Prostate gland (tissue), 2 donors: ENCODE measurements around the gene MET.

Experiments used
- CTCF ChIP-seq, 4 experiments: fragments of 200-600 bp in 2 of 4; fragments of 450-650 bp in 2 of 4; sonication (generic) in 2 of 4; IDR thresholded peaks; 1 replicate in 3 of 4; 2 replicates in 1 of 4; pipeline ENCODE4 v1.5.1; 2016 to 2019; ENCODE audit warnings: antibody characterized with exemption in 4 of 4, mild to moderate bottlenecking in 2 of 4, moderate library complexity in 2 of 4
- POLR2A ChIP-seq: fragments of 450-650 bp; IDR thresholded peaks from one replicate; pipeline ENCODE4 v1.6.1; 2016; ENCODE audit warnings: antibody characterized with exemption, mild to moderate bottlenecking
- POLR2AphosphoS5 ChIP-seq: sonication (generic); formaldehyde crosslinking; IDR thresholded peaks from one replicate; pipeline ENCODE4 v1.6.1; 2017; ENCODE audit warnings: antibody characterized with exemption

- no peak for TF ChIP-seq CTCF (IDR thresholded peaks at IDR 0.05)
- no peak for TF ChIP-seq POLR2A
- no peak for TF ChIP-seq POLR2AphosphoS5
These were observed 105.8 kb downstream of the MET start for GRCh38 chr7:116777651-116778281.
